ENCODE data around the gene EHBP1. TPM values are rescaled to one million over a fixed set of nuclear protein-coding genes. Genes with fewer than 3 reads are reported as not detected.

The EHBP1 gene
- total and polyA plus RNA-seq, 8 donors, result 10.2 to 142 (median 37.9) TPM

DNA sequence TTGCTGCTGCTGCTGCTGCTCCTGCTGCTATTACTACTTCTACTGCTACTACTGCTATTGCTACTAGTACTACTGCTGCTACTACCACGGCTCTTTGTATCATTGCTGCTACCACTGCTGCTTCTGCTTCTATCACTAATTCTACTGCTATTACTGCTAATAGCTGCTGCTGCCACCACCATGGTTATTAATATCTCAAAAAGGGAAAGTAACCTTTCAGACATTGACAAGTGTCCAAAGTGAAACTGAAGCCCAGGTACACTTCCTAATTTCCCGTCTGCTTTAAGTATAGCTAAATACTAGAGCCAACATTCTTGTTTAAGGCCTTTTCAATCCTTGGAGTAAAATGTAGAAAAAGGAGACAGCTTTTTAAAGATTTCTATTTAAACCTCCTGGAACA lies 45.4 kb upstream of the EHBP1 start:
- Histone ChIP-seq H3K4me1 (peaks cover 0 to 57% (median 24%) of the 10 kb centered on the region in 4 donors), H3K27me3 (no peaks in the 10 kb centered on the region), H3K36me3 (no peaks in the 10 kb centered on the region), H3K4me3 (peak overlapping the region in 1 of 4 donors; percentile 7), H3K9me3 (no peaks in the 10 kb centered on the region), H3K27ac (peak overlapping the region in 1 of 5 donors; percentile 9)
- intact Hi-C loops (cut with DNase I; ENCODE audit: low total_unique reads), result no loop called here
- DNase-seq, result no peak
- no peak for TF ChIP-seq POLR2AphosphoS5 (IDR thresholded peaks at IDR 0.05)
- TF ChIP-seq, protein P1, sequence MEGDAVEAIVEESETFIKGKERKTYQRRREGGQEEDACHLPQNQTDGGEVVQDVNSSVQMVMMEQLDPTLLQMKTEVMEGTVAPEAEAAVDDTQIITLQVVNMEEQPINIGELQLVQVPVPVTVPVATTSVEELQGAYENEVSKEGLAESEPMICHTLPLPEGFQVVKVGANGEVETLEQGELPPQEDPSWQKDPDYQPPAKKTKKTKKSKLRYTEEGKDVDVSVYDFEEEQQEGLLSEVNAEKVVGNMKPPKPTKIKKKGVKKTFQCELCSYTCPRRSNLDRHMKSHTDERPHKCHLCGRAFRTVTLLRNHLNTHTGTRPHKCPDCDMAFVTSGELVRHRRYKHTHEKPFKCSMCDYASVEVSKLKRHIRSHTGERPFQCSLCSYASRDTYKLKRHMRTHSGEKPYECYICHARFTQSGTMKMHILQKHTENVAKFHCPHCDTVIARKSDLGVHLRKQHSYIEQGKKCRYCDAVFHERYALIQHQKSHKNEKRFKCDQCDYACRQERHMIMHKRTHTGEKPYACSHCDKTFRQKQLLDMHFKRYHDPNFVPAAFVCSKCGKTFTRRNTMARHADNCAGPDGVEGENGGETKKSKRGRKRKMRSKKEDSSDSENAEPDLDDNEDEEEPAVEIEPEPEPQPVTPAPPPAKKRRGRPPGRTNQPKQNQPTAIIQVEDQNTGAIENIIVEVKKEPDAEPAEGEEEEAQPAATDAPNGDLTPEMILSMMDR (IDR thresholded peaks at IDR 0.05), result no peak
- TF ChIP-seq EP300 (IDR thresholded peaks at IDR 0.05), result no peak
- TF ChIP-seq POLR2A (IDR thresholded peaks at IDR 0.05), result no peak
- 31 to 51% (median 43%) methylated on average over 2 of the region's 2 CpGs for WGBS, 5 donors

DNA sequence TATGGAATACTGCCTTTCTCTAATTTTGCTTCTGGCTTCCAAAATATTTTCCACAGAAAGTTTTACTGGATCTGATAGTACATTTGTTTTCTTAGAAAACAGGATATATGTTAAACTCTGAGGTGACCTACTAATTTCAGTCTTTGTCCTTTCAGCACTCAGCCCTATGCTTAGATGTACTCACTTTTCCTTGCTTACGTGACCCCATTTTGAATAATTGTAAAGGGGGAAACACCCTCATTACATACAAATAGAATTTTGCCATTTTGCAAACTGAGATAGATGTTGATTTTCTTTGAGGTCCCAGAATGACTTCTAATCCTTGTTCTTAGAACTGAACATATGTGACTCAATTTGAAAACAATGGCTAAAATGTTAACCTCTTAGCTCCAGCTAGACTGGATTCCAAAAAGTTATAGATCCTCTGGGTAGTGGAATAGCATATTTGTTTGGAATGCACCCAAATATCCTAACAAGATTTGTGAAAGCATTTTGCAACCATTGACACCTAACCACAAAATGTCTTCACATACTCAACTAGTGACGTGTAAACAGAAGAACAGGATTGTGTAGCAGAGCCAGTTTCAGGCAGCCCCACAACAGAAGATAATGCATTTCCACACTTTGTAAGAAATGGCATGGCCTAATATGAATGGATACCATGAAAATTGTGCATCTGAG lies 44.8 kb upstream of the EHBP1 start:
- Histone ChIP-seq H3K4me3 (no peak overlapping the region), H3K27ac (peak overlapping the region in 1 of 5 donors; percentile 9), H3K9me3 (no peaks in the 10 kb centered on the region), H3K36me3 (no peaks in the 10 kb centered on the region), H3K27me3 (no peaks in the 10 kb centered on the region), H3K4me1 (peaks cover 0 to 61% (median 30%) of the 10 kb centered on the region in 4 donors)
- TF ChIP-seq, protein P1 (IDR thresholded peaks at IDR 0.05), result no peak
- TF ChIP-seq POLR2AphosphoS5 (IDR thresholded peaks at IDR 0.05), result no peak
- TF ChIP-seq EP300 (IDR thresholded peaks at IDR 0.05), result no peak
- no peak for TF ChIP-seq POLR2A (IDR thresholded peaks at IDR 0.05)
- no peak for DNase-seq
- WGBS, 5 donors, result 63 to 79% (median 71%) methylated on average over 2 of the region's 2 CpGs
- intact Hi-C loops (cut with DNase I; ENCODE audit: low total_unique reads), result no loop called here

DNA sequence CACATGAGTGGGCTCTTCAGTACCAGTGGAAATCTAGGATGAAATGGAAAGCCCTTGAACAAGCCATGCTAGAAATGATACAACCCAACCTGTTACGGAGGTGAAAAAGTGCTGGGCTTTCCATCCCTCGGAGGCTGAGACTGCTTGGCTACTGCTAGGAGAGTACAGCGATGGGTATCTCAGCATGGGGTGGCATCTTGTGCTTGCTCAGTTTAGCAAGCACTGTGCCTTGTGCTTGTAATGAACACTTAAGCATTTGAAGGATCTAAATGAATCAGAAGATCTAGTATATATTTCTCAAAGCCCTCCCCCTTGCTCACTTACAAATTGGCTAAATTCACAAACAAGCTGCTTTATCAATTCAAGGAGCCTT lies 44.3 kb upstream of the EHBP1 start:
- DNase-seq, result no peak
- no peaks in the 10 kb centered on the region for H3K27me3 ChIP-seq
- TF ChIP-seq POLR2AphosphoS5 (IDR thresholded peaks at IDR 0.05), result no peak
- intact Hi-C loops (cut with DNase I; ENCODE audit: low total_unique reads), result no loop called here
- WGBS, 5 donors, result 86 to 100% (median 97%) methylated on average over 3 of the region's 3 CpGs
- no peaks in the 10 kb centered on the region for H3K36me3 ChIP-seq
- peaks cover 0 to 61% (median 32%) of the 10 kb centered on the region in 4 donors for H3K4me1 ChIP-seq
- H3K4me3 ChIP-seq, result no peak overlapping the region
- no peak overlapping the region for H3K27ac ChIP-seq
- no peaks in the 10 kb centered on the region for H3K9me3 ChIP-seq

DNA sequence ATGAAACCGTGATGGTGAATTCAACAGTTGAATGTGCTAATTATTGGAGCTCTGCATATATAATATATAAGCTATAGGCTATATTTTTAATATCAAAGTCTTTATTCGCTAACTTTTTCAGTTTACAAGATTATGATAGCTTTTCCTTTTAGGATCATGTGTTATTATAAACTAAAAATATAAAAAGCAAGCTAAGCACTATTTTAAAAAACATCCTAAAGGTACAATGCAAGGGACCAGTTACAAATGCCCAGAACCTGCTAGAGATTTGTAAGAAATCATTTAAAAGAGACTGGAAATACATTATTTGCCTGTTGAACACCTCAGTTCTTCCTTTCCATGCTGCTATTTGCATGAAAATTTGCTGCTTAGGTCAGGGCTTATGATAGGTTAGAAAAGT lies 43.4 kb upstream of the EHBP1 start:
- Histone ChIP-seq H3K27me3 (no peaks in the 10 kb centered on the region), H3K9me3 (no peaks in the 10 kb centered on the region), H3K27ac (peak overlapping the region in 1 of 5 donors; percentile 39), H3K4me3 (no peak overlapping the region), H3K36me3 (no peaks in the 10 kb centered on the region), H3K4me1 (peaks cover 0 to 61% (median 32%) of the 10 kb centered on the region in 4 donors)
- 88 to 92% (median 89%) methylated on average over 2 of the region's 2 CpGs for WGBS, 5 donors
- intact Hi-C loops (cut with DNase I; ENCODE audit: low total_unique reads), result no loop called here
- no peak for DNase-seq
- TF ChIP-seq, protein P1 (IDR thresholded peaks at IDR 0.05), result no peak
- no peak for TF ChIP-seq POLR2AphosphoS5 (IDR thresholded peaks at IDR 0.05)
- no peak for TF ChIP-seq EP300 (IDR thresholded peaks at IDR 0.05)
- no peak for TF ChIP-seq POLR2A (IDR thresholded peaks at IDR 0.05)

DNA sequence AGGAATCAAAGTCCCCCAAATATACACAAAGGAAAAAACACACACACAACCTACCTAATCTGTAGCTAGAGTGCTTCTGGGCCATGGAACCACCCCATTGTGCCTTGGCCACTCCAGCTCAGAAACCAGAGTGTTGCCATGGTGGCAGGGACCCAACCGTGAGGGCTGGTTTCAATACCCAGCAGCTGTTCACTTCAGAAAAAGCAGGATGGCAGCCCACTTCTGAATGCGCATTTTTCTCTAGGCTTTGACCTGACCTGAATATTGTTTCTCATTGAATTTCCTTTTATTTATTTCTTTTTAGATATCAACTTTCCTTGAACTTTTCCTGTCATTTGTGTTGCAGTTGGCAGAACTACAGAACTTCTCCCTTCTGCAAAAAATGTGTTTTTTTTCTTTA lies 43.0 kb upstream of the EHBP1 start:
- TF ChIP-seq POLR2A (IDR thresholded peaks at IDR 0.05), result no peak
- TF ChIP-seq, protein P1 (IDR thresholded peaks at IDR 0.05), result no peak
- no peak for TF ChIP-seq POLR2AphosphoS5 (IDR thresholded peaks at IDR 0.05)
- no peak for TF ChIP-seq EP300 (IDR thresholded peaks at IDR 0.05)
- H3K9me3 ChIP-seq, result no peaks in the 10 kb centered on the region
- DNase-seq, result peak in 1 of 2 donors; percentile 33
- no peaks in the 10 kb centered on the region for H3K36me3 ChIP-seq
- H3K4me3 ChIP-seq, result no peak overlapping the region
- WGBS, 5 donors, result 47 to 78% (median 74%) methylated on average over 2 of the region's 2 CpGs
- H3K4me1 ChIP-seq, result peaks cover 0 to 61% (median 32%) of the 10 kb centered on the region in 4 donors
- peak overlapping the region in 2 of 5 donors; percentile 39 to 60 for H3K27ac ChIP-seq
- no peaks in the 10 kb centered on the region for H3K27me3 ChIP-seq
- intact Hi-C loops (cut with DNase I; ENCODE audit: low total_unique reads), result no loop called here

Data from stomach (tissue), 9 donors.